Vagina (tissue), 2 donors: ENCODE results near the gene ARHGEF16.

Experiments
- POLR2A ChIP-seq, 2 donors: fragments of 450-650 bp; IDR thresholded peaks; one replicate each; pipeline ENCODE4 v1.6.1; 2017; ENCODE audit warnings: antibody characterized with exemption in 2 of 2, mild to moderate bottlenecking in 2 of 2, moderate library complexity in 2 of 2
- POLR2AphosphoS5 ChIP-seq, 2 donors: sonication (generic); formaldehyde crosslinking; IDR thresholded peaks; one replicate each; pipeline ENCODE4 v1.9.0; 2017; ENCODE audit warnings: antibody characterized with exemption in 2 of 2, mild to moderate bottlenecking in 2 of 2, low read depth in 1 of 2; ENCODE audit not compliant: insufficient read depth in 1 of 2
- TF ChIP-seq, protein P1 (sequence below), 3 experiments: fragments of 450-650 bp in 2 of 3; fragments of 200-600 bp in 1 of 3; sonication (generic) in 1 of 3; IDR thresholded peaks; one replicate each; pipeline ENCODE4 v1.5.1; 2017 to 2019; ENCODE audit warnings: antibody characterized with exemption in 3 of 3, mild to moderate bottlenecking in 2 of 3, moderate library complexity in 2 of 3

DNA sequence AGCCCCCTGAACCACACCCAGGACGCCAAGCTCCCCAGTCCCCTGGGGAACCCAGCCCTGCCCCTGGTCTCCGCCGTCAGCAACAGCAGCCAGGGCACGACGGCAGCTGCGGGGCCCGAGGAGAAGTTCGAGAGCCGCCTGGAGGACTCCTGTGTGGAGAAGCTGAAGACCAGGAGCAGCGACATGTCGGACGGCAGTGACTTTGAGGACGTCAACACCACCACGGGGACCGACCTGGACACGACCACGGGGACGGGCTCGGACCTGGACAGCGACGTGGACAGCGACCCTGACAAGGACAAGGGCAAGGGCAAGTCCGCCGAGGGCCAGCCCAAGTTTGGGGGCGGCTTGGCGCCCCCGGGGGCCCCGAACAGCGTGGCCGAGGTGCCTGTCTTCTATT is 42.7 kb upstream of the ARHGEF16 start:
- TF ChIP-seq, protein P1, sequence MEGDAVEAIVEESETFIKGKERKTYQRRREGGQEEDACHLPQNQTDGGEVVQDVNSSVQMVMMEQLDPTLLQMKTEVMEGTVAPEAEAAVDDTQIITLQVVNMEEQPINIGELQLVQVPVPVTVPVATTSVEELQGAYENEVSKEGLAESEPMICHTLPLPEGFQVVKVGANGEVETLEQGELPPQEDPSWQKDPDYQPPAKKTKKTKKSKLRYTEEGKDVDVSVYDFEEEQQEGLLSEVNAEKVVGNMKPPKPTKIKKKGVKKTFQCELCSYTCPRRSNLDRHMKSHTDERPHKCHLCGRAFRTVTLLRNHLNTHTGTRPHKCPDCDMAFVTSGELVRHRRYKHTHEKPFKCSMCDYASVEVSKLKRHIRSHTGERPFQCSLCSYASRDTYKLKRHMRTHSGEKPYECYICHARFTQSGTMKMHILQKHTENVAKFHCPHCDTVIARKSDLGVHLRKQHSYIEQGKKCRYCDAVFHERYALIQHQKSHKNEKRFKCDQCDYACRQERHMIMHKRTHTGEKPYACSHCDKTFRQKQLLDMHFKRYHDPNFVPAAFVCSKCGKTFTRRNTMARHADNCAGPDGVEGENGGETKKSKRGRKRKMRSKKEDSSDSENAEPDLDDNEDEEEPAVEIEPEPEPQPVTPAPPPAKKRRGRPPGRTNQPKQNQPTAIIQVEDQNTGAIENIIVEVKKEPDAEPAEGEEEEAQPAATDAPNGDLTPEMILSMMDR (IDR thresholded peaks at IDR 0.05) = no peak
- TF ChIP-seq POLR2A (IDR thresholded peaks at IDR 0.05) = no peak
- TF ChIP-seq POLR2AphosphoS5 (IDR thresholded peaks at IDR 0.05; ENCODE audit: insufficient read depth in 1 of 2, low read depth in 1 of 2) = no peak
